Coronary artery (tissue), 2 donors: ENCODE measurements around the gene BEND6.

Experiments used
- DNase-seq: peaks from one replicate; pipeline ENCODE4 v3.0.0-alpha.2; 2017; ENCODE audit warnings: low spot score
- H3K27ac ChIP-seq, 2 donors: fragments of 200-600 bp; sonication (generic); one replicate each; pipeline ENCODE4 v1.5.1; 2016 to 2019
- H3K4me3 ChIP-seq: fragments of 200-600 bp; sonication (generic); 2 replicates; pipeline ENCODE4 v1.5.1; 2016; ENCODE audit warnings: mild to moderate bottlenecking, moderate library complexity
- CTCF ChIP-seq: fragments of 200-600 bp; sonication (generic); IDR thresholded peaks from one replicate; pipeline ENCODE4 v1.5.1; 2019; ENCODE audit warnings: antibody characterized with exemption

Gene BEND6

DNA sequence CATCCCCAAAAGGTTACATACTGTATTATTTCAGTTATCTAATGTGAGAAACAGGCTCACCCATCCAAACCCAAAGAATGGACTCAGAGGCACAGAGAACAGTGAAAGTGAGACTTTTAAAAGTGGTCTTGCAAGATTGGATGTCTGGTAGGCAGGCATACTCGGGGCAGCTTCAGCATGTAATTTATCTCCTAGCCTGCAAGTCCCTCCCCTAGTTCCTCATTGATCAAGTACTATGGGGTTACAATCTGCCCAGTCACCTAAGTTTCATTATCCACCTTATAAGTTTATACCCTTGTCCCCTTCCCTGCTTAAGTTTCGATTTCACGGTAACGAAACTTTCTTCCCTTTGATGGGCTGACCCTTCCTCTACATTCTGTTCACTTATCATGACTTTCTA is 114.3 kb downstream of the BEND6 start:
- TF ChIP-seq CTCF = no peak
- DNase-seq = no peak
- no peak overlapping the region for H3K4me3 ChIP-seq
- no peak overlapping the region for H3K27ac ChIP-seq

DNA sequence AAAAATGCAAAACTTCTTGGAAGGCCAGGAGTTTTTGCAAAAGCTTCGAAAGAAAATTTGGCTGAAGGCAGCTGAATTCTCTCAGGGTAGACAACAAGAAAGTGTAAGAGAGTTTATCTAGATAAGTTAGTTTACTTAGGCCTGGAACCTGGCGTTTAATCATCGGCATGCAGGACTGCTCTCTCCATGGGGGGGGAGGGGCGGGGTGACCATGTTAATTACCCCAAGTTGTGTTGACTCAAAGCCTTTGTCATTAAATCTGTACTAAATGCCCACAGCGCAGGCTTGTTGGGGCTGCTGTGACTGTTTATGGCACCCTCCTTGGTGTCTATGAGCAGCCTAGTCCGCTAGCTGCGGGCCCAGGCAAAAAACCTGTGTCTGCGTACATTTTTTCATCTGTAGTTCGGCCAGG is 115.0 kb downstream of the BEND6 start:
- no peak overlapping the region for H3K4me3 ChIP-seq
- no peak for TF ChIP-seq CTCF
- no peak overlapping the region for H3K27ac ChIP-seq
- no peak for DNase-seq

GRCh38 chr6:57072108-57072507 is 117.2 kb downstream of the BEND6 start:
- Histone ChIP-seq H3K27ac (no peak overlapping the region), H3K4me3 (no peak overlapping the region)
- TF ChIP-seq CTCF = no peak
- no peak for DNase-seq

DNA sequence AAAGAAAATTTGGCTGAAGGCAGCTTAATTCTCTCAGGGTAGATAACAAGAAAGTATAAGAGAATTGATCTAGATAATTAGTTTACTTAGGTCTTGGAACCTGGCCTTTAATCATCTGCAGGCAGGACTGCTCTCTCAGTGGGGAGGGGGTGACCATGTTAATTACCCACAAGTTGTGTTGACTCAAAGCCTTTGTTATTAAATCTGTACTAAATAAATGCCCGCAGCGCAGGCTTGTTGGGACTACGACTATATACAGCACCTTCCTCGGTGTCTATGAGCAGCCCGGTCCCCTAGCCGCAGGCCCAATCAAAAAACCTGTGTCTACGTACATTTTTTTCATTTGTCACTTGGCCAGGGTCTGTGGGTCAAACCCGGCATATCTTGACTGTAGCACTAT is 119.5 kb downstream of the BEND6 start:
- no peak for TF ChIP-seq CTCF
- no peak overlapping the region for H3K4me3 ChIP-seq
- no peak overlapping the region for H3K27ac ChIP-seq
- no peak for DNase-seq

DNA sequence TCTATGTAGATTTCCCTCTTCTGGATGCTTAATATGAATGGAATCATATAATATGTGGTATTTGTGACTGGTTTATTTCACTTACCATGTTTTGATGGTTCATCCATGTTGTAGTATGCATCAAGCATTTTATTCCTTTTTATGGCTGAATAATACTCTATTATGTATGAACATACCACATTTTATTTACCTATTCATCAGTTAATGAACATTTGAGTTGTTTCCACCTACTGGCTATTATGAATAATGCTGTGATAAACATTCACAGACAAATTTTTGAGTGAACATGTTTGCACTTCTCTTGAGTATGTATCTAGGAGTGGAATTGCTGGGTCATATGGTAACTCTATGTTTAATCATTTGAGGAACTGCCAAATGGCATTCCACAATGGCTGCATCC is 120.2 kb downstream of the BEND6 start:
- TF ChIP-seq CTCF = no peak
- Histone ChIP-seq H3K4me3 (no peak overlapping the region), H3K27ac (no peak overlapping the region)
- no peak for DNase-seq
